ENCODE measurements around the gene FTO.

Gene FTO

GRCh38 chr16:53770641-53771040 lies 66.7 kb downstream of the FTO start:
- no peak overlapping the region for H3K27ac ChIP-seq
- H3K9me3 ChIP-seq: no peaks in the 10 kb centered on the region
- H3K4me1 ChIP-seq (ENCODE audit: control insufficient read depth in 1 of 2, insufficient read depth in 1 of 2, low read depth in 1 of 2, low read length in 1 of 2): peaks cover 0 to 3% of the 10 kb centered on the region in 2 experiments
- H3K27me3 ChIP-seq: no peaks in the 10 kb centered on the region
- TF ChIP-seq, protein P1, sequence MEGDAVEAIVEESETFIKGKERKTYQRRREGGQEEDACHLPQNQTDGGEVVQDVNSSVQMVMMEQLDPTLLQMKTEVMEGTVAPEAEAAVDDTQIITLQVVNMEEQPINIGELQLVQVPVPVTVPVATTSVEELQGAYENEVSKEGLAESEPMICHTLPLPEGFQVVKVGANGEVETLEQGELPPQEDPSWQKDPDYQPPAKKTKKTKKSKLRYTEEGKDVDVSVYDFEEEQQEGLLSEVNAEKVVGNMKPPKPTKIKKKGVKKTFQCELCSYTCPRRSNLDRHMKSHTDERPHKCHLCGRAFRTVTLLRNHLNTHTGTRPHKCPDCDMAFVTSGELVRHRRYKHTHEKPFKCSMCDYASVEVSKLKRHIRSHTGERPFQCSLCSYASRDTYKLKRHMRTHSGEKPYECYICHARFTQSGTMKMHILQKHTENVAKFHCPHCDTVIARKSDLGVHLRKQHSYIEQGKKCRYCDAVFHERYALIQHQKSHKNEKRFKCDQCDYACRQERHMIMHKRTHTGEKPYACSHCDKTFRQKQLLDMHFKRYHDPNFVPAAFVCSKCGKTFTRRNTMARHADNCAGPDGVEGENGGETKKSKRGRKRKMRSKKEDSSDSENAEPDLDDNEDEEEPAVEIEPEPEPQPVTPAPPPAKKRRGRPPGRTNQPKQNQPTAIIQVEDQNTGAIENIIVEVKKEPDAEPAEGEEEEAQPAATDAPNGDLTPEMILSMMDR (IDR thresholded peaks at IDR 0.05): no peak
- H3K4me3 ChIP-seq (ENCODE audit: low read depth in 1 of 2, low read length in 1 of 2): no peak overlapping the region
- H3K36me3 ChIP-seq: no peaks in the 10 kb centered on the region

GRCh38 chr16:53771655-53772497 lies 67.9 kb downstream of the FTO start:
- no peaks in the 10 kb centered on the region for H3K9me3 ChIP-seq
- TF ChIP-seq, protein P1 (IDR thresholded peaks at IDR 0.05): no peak
- H3K27me3 ChIP-seq: no peaks in the 10 kb centered on the region
- peaks cover 9 to 10% of the 10 kb centered on the region in 2 experiments for H3K4me1 ChIP-seq (ENCODE audit: control insufficient read depth in 1 of 2, insufficient read depth in 1 of 2, low read depth in 1 of 2, low read length in 1 of 2)
- no peaks in the 10 kb centered on the region for H3K36me3 ChIP-seq
- no peak overlapping the region for H3K4me3 ChIP-seq (ENCODE audit: low read depth in 1 of 2, low read length in 1 of 2)
- H3K27ac ChIP-seq: no peak overlapping the region

GRCh38 chr16:53773150-53773846 lies 69.3 kb downstream of the FTO start:
- TF ChIP-seq, protein P1 (IDR thresholded peaks at IDR 0.05): no peak
- no peak overlapping the region for H3K27ac ChIP-seq
- no peaks in the 10 kb centered on the region for H3K36me3 ChIP-seq
- H3K9me3 ChIP-seq: no peaks in the 10 kb centered on the region
- H3K27me3 ChIP-seq: no peaks in the 10 kb centered on the region
- no peak overlapping the region for H3K4me3 ChIP-seq (ENCODE audit: low read depth in 1 of 2, low read length in 1 of 2)
- peaks cover 9 to 10% of the 10 kb centered on the region in 2 experiments for H3K4me1 ChIP-seq (ENCODE audit: control insufficient read depth in 1 of 2, insufficient read depth in 1 of 2, low read depth in 1 of 2, low read length in 1 of 2)

DNA sequence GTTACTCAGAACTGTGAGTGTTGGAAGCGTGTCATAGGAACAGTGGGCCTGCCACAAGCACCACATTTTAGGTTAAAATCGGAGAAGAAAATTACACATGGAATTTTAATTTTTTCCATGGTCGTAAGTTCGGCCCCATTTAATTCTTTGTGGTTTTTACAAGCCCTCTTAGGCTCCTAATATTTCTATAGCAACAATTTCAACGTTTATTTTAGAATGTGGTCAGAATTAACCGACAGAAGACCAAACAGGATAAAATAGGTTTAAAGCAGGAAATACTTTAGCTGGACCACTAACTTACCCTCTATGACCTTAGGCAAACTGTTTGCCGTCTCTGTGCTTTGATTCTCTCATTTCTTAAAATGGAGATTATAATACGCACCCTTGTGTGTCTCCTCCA lies 69.9 kb downstream of the FTO start:
- H3K4me1 ChIP-seq (ENCODE audit: control insufficient read depth in 1 of 2, insufficient read depth in 1 of 2, low read depth in 1 of 2, low read length in 1 of 2): peaks cover 9 to 10% of the 10 kb centered on the region in 2 experiments
- H3K27me3 ChIP-seq: no peaks in the 10 kb centered on the region
- H3K27ac ChIP-seq: no peak overlapping the region
- no peaks in the 10 kb centered on the region for H3K9me3 ChIP-seq
- no peaks in the 10 kb centered on the region for H3K36me3 ChIP-seq
- TF ChIP-seq, protein P1 (IDR thresholded peaks at IDR 0.05): no peak
- no peak overlapping the region for H3K4me3 ChIP-seq (ENCODE audit: low read depth in 1 of 2, low read length in 1 of 2)

DNA sequence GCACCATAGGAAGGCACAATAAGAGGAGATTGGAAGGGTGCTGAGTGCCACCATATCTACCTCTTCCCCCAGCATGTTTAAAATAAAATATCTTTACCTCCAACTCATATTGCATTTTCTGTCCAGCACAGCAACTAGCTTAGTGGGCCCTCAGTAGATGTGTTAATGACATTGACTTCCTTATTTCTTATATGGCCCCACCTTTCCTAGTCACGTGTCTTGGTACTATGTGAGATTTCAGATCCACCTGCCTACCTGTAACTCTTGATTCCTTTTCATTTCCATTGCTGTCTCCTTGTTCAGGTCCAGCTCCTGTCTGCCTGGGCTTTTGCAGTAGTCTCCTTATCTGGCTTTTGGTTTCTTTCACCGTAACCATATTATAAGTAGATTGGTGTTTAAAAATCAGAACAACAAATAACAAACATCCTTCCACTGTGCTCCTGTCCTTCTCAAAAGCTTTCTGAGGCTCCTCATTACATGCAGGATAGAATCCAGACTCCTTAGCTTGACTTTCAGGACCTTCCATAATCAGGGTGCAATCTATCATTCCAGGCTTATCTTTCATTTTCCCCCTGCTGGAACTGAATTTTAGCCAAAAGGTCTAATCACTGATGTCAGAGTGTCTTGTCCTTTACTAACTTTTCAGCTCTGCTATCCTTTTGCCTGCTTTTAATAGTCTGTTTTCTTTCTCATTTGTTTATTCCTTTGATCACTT lies 71.3 kb downstream of the FTO start:
- H3K4me1 ChIP-seq (ENCODE audit: control insufficient read depth in 1 of 2, insufficient read depth in 1 of 2, low read depth in 1 of 2, low read length in 1 of 2): peaks cover 9 to 10% of the 10 kb centered on the region in 2 experiments
- no peak overlapping the region for H3K27ac ChIP-seq
- no peaks in the 10 kb centered on the region for H3K27me3 ChIP-seq
- H3K9me3 ChIP-seq: no peaks in the 10 kb centered on the region
- no peaks in the 10 kb centered on the region for H3K36me3 ChIP-seq
- TF ChIP-seq, protein P1 (IDR thresholded peaks at IDR 0.05): no peak
- H3K4me3 ChIP-seq (ENCODE audit: low read depth in 1 of 2, low read length in 1 of 2): no peak overlapping the region

All from neutrophil (primary cell).